GM21528 (cell line): ENCODE data around the gene AIFM3.
"Not testable (repeated sequence)": the region's sequence is repeated elsewhere in the genome, so short reads cannot be mapped to it uniquely, and the experiment has no call there.

Experiments
- ATAC-seq: cut with Tn5 transposase; IDR thresholded peaks from one replicate; pipeline ENCODE4 v1.9.1; 2021; ENCODE audit warnings: mild to moderate bottlenecking, moderate library complexity; ENCODE audit not compliant: unreplicated experiment, low FRiP score

The AIFM3 gene

DNA sequence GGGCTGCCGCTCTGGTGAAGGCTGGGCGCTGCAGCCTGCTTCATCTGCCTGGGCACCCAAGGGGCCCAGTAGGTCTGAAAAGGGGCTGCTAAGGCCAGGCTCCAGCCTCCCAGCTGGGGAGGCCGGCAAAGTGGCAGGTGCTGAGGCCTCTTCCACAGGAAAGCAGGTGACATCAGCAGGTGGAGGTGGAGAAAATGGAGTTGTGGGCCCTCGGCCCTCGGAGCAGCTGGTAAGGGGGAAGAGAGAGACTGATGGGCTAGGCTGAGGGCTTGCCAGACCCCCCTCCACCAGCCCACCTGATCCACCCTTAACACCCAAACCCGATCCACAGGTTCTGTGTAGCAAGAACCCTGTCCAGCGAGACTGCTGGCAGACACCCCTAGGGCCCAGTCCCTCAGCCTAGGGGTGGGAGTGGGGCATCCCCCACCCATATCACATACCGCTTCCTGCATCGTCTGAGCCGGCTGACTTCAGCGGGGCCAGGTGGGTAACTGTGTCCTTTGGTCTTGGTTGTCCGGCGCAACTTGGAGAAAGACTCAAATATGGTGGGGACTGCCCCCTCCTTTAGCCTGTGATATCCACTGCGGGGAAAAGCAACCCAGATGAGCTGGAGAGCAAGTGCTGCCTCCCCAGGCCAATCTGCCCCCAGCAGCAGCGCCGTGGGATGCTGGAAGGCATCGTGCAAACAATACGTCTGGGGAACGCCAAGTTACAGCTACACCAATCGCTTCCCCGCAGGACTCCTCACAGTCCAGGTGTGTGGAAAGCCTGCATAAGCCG is 33.3 kb downstream of the AIFM3 start:
- ATAC-seq: no peak

DNA sequence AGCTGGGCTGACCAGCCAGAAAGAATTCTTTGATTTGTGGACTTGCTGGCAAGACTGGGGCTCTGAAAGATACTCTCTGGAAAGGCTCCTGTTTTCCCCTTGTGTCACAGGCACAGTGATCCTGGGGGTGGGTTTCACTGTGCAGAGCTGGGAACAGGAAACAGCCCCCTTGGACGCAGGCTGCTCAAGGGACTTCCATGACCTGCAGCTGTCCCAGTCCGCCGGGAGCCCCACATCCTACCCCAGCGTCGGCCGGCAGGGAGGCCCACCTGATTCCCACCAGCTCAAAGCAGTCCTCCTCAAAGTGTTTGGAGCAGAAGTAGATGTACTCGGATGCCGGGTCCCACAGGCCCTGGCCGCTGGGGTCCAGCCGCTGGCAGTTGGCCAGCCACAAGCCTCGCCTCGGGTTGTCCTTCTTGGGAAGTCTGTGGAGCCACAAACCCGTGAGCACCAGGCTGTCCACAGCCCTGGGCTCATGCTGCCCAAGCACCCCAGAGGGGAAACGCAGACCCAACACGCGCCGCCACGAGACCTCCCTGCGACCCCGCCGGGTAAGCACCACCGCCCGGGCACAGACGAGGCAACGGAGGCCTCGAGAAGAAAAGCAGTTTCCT is 34.0 kb downstream of the AIFM3 start:
- ATAC-seq: no peak

DNA sequence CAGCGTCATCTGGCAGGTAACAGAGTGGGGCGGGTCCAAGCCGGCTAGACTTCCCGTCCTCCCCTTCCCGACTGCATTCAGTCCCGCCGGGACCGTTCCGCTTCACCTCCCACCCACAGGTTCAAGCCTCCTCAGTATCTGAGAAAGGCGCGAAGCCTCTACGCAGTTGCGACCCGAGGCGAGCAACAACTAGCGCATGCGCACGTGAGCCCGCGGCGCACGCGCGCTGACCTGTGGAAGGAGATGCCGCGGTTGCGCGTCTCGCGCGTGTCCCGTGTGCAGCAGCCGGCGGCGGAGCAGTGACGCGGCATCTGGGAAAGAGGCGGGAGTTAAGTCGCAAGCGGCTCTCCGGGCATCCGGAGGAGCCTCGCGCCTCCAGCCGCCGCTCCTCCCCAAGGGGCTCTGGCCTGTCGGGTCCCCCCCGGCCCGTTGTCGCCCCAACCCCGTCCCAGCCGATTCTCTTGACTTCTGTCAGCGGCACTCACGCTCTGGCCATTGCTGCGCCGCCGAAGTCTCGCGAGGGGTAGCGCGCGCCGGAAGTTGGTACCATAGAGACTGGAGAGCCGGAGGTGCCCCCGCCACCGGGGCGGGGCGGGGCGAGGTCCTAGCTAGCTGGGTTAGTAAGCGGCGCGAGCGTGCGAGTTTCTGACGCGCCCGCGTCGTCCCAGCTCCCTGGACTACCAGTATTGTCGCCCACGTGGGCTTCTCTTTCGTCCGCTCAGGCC is 34.7 kb downstream of the AIFM3 start, which contains the start of gene THAP7:
Gene THAP7, minus strand, starts transcription at position 518 of the 725 bp plus-strand sequence. Its CDS starts 207 bp downstream, at position 311.
- ATAC-seq: peak; percentile 78

DNA sequence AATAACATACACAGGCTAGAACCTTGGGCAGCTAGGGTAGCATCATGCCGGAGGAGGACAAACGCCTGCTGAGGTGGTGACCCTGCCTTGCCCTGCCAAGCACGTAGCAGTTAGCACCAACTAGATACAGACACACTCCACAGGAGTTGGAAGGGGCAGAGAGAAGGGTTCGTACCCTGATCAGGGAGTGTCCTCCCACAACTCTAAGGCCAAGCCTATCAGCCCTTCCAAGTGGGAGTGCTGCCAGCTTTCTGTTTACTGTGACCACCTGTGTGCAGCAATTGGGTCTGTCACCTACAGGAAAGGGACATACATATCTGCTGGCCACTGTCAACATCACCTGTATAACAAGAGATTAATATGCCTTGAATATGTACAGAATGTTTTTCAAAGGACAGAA is 36.7 kb downstream of the AIFM3 start:
- ATAC-seq: no peak

DNA sequence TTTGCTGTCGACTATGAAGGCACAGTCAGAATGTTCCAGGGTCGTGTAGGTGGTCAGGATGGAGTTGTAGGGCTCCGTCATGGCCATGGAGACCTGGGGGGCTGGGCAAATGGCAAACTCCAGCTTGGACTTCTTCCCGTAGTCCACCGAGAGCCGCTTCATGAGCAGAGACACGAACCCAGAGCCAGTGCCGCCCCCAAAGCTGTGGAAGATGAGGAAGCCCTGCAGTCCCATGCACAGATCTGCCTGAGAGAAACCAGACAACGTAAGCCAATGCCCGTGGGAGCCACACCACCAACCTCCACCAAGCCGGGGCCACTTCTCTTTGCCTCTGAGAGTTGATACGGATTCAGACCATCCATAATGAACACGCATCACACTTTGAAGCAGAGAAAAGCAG is 42.2 kb downstream of the AIFM3 start:
- ATAC-seq: not testable (repeated sequence)

DNA sequence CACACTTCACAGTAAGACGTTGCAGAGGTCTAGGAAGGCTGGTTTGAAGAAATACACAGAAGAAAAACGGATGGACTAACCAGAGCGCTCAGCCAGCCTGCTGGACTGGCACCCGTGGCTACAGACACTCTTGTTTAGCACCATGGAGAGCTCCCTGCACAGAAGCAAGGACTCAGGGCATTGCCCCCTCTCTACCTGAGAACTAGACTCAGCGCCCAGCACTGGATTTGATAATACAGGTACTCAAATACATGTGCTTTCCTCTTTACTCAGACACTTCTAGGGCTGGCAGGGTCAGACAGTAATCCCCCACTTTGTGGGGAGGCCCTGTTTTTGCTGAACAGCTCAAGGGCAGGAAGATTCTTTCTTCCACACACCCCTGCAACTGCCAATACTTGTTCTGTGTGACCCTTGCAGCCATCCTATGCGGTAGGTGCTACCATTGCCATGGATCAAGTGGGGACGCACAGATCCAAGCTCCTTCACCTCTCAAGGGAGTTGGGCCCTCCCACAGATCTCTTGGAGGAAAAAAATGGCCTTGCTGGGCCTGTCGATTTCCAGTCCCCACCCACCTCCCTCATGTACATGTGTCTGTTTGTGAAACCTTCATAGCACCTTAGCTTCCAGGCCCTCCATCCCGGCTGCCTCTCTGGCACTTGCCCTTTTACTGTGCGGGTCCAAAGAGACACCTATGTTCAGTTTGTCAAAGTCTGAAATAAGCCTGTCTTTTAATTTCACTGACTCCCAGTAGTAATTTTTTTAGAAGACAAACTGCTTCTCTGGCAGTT is 42.8 kb downstream of the AIFM3 start:
- no peak for ATAC-seq

DNA sequence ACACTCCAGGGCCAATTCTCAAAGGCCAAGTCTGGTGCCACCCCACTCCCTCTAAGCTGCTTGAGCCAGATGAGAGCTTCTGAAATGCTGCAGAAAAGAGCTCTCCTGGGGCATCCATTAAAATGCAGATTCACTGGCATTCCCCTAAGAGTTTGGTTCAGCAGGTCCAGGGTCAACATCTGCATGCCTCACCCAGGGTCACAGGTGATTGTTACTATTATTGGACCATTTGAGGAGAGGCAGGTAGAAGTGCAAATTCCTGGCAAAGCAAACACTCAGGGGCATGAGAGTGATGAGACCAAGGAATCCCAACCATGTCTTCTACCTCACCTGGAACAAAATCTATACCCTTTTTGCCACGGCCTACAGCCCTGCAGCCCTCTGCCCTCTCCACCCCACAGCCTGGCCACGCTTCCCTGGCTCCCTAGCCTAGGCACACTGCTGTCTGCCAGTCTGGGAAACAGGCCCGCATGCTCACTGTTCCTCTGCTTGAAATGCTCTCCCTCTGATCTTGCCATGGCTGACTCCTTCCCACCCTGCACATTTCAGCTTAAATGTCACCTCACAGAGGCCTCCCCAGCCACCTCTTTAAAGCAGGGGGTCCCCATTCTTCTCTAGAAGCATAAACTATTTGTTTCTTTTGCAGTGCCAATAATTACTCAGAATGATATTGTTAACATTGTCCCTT is 43.5 kb downstream of the AIFM3 start:
- ATAC-seq: no peak

- no peak for ATAC-seq
Observed at GRCh38 chr22:21012446-21013407, 45.7 kb downstream of the AIFM3 start.

DNA sequence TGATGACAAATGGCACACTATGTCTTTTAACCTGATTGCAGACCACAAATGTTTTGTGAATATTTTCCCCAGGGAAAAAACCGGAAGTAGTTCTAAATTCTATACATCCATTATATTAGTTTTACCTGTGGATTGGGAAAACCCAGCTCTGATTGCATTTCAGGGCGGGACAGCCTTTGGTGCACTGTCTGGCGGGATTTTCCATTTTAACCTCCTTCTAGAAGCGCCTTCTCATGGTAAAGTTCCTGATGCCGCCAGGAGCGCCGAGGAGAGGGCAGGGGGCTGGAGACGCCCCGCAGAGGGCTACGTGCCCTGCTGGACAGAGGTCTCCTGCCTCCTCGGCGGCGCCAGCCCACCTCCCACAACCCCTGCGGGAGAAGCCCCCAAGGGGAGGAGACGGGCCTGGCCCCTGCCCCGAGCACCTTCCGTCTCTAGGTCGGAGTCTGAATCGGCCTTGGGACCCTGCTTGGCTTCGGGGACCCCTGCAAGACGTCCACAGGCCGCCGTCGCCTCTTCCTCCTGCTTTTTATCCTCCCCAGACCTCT is 46.7 kb downstream of the AIFM3 start:
- ATAC-seq: peak; percentile 21

DNA sequence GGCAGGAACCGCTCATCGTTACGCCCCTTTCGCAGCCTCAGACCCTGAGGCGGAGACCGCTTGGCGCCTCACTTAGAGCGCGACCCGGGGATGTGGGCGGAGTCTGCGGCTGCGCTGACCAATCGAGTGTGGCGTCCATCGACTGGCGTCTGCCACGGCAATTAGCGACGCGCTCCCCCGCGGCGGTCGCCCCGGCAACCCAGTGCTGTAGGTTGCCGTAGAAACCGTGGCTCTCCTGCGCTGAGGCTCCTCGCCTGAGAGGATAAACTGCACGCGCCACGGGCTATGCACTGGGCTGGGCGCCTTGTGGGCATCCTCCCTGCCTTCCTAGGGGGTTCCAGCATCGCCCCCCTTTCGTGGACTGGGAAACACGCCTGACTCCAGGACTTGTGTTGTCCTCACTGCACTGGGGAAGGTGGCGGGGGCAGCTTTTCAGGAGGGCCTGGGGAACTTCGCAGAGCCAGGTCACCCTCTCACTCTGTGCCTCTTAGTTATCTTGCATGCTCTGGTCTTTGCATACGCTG is 47.2 kb downstream of the AIFM3 start:
- ATAC-seq: peak; percentile 55

DNA sequence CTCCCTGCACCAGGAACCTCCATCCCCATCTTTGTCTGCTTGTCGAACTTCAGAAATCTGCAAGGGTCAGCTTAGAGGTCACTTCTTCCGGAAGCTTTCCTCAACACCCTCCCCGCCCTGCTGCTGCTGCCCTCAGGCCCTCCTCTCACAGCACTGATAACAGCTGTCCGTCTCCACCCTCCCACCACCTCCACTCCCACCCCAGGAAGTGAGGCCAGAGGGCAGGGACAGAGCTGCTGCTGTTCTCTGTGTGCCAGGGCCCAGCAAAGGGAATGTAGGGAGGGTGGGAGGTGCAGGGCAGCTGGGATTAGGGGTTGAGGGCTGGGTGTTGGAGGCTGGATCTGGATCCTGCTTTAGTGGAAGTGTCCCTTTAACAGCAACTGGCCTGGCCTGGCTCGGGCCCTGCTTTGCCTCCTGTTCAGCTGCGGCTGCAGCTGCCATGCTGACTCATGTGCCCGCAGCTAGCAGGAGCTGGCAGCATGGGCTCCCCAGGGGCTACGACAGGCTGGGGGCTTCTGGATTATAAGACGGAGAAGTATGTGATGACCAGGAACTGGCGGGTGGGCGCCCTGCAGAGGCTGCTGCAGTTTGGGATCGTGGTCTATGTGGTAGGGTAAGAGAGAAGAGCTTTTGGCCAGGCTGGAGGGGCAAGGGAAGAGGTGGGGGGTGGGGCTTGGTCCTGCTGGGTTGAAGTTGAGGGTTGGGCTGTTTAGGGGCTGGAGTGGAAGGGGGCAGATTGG is 47.8 kb downstream of the AIFM3 start, which contains the start of gene P2RX6:
Gene P2RX6, plus strand, starts transcription at position 440 of the 740 bp plus-strand sequence. Its CDS starts 10 bp downstream, at position 450.
- ATAC-seq: no peak

DNA sequence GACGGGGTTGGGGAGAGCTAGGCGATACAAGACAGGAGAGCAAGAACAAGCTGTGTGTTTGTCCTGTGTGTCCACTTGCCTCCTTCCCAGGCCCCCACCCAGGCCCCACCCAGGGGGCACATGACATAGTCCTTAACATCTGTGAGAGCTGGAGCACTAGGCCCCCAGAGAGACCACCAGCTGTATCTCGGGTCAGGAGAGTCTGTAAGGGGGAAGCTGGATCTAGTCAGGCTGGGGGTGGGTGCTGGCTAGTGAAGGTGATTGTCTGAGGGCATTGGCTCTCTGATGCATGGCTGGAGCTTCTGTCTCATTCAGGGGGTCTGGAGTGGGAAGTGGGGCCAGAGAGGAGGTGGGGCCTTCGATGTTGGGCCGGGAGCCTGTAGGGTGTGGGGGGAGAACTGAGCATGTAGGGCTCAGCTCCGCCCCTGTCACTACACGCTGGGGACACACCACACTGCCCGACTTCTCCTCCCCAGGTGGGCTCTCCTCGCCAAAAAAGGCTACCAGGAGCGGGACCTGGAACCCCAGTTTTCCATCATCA is 48.5 kb downstream of the AIFM3 start:
- ATAC-seq: no peak

GRCh38 chr22:21016644-21017420 is 49.8 kb downstream of the AIFM3 start:
- ATAC-seq: no peak

- no peak for ATAC-seq
Observed at GRCh38 chr22:21018314-21018713, 51.3 kb downstream of the AIFM3 start.

DNA sequence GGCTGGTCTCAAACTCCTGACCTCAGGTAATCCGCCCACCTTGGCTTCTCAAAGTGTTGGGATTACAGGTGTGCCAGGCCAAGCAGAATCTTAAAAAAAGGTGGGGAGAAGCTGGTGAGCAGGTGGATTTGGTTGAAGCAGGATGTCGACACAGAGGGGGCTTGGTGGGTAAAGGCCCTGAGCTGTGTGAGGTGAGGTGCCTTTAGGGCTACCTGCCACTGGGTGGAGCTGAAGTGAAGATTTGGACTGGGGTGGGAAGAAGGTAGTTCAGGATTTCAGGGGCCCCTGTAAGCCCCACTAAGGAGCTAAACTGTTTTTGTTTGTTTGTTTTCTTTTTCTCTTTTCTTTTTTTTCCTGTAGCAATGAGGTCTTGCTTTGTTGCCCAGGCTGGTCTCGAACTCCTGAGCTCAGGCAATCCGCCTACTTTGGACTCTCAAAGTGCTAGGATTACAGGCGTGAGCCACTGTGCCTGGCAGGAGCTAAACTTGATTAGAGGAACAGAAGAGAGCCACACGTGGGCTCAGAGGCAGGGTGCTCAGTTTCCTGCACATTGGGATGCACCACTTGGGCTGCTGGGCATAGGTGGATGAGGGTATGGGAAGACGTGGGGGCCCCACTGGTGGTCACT is 53.9 kb downstream of the AIFM3 start:
- no peak for ATAC-seq

- ATAC-seq: no peak
Observed at GRCh38 chr22:21022507-21022906, 55.5 kb downstream of the AIFM3 start.
